Measurements from ENCODE around the gene PPP2R3B. TPM values are rescaled to one million over a fixed set of nuclear protein-coding genes. Genes with fewer than 3 reads are reported as not detected.
A peak's percentile ranks its signal among the peaks of the same experiment; 100 is the strongest.

PPP2R3B gene
- total and polyA plus RNA-seq, 2 donors (not counting 1 experiment from before 2014, with no cell fraction given): 43.3 to 47.6 TPM

DNA sequence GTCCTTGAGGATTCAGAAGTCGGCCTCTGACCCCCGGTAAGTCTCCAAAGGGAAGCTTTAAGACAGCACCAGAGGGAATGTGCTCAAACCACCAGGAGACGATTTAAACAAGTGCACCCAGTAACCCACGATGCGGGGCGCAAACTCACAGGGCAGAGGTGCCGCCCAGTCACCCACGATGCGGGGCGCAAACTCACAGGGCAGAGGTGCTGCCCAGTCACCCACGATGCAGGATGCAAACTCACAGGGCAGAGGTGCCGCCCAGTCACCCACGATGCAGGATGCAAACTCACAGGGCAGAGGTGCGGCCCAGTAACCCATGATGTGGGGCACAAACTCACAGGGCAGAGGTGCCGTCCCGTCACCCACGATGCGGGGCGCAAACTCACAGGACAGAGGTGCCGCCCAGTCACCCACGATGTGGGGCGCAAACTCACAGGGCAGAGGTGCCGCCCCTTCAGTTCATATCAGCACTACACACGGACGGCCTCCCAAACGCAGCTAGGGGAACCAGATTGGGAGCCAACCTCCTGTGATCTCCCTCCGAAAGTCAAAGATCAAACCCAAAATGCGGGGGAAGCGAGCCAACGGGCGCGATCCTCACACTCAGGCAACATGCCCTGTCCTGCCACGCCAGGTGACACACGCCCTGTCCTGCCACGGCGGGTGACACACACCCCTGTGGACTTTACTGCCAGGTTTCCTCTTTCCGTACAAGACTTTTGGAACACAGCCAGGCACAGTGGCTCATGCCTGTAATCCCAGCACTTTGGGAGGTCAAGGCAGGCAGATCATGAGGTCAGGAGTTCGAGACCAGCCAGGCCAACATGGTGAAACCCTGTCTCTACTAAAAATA, 11.3 kb downstream of the PPP2R3B start:
- H3K9ac ChIP-seq (ENCODE audit: low read length): no peak overlapping the region
- ChIA-PET CTCF (no interaction called here), POLR2A (no interaction called here)
- WGBS (ENCODE audit: insufficient coverage): 88% methylated on average over 38 of the region's 38 CpGs
- peak overlapping the region; percentile 68 for H3K4me2 ChIP-seq (replicated peaks; ENCODE audit: low read depth, low read length, poor library complexity, severe bottlenecking)
- H3K27me3 ChIP-seq (replicated peaks in 1 of 4; ENCODE audit: control extremely low read depth in 1 of 4, control insufficient read depth in 3 of 4, insufficient read depth in 4 of 4, low read length in 3 of 4): peaks cover 0 to 33% (median 14%) of the 10 kb centered on the region in 4 experiments
- no peaks in the 10 kb centered on the region for H3K9me3 Mint-ChIP-seq (ENCODE audit: insufficient read depth)
- peak overlapping the region; percentile 66 for H3K4me3 Mint-ChIP-seq
- H3K27ac ChIP-seq (ENCODE audit: low read length in 2 of 2): no peak overlapping the region
- H3K9me3 ChIP-seq (ENCODE audit: control extremely low read depth in 1 of 3, control insufficient read depth in 2 of 3, insufficient read depth in 1 of 3, low read length in 2 of 3): peaks cover 0 to 16% (median 0%) of the 10 kb centered on the region in 3 donors
- intact Hi-C loops (cut with micrococcal nuclease): no loop called here
- H4K20me1 ChIP-seq (ENCODE audit: control insufficient read depth, insufficient read depth, low read length, poor library complexity, severe bottlenecking): peaks cover 43% of the 10 kb centered on the region
- peaks cover 17 to 31% of the 10 kb centered on the region in 2 donors for H3K4me1 ChIP-seq (ENCODE audit: control insufficient read depth in 2 of 2, insufficient read depth in 2 of 2, low read length in 2 of 2)
- ATAC-seq (ENCODE audit: low read depth) (no peak), DNase-seq (no peak)
- no peaks in the 10 kb centered on the region for H3K36me3 ChIP-seq (replicated peaks in 1 of 2; ENCODE audit: control extremely low read depth in 1 of 2, control insufficient read depth in 1 of 2, extremely low read depth in 1 of 2, insufficient read depth in 2 of 2, low read length in 1 of 2)
- no peak for TF ChIP-seq EZH2 (IDR thresholded peaks at IDR 0.05; ENCODE audit: borderline replicate concordance, insufficient read depth, low read depth, low read length, poor library complexity, severe bottlenecking)
- H3K27ac Mint-ChIP-seq: no peak overlapping the region
- peaks cover 30% of the 10 kb centered on the region for H3K4me1 Mint-ChIP-seq
- no peak overlapping the region for H2AFZ ChIP-seq (ENCODE audit: insufficient read depth, low read depth, low read length, poor library complexity, severe bottlenecking)
- H3K4me3 ChIP-seq (ENCODE audit: control extremely low read depth in 1 of 5, extremely low read depth in 1 of 5, insufficient read depth in 1 of 5, low read depth in 2 of 5, low read length in 4 of 5): no peak overlapping the region
- peaks cover 34% of the 10 kb centered on the region for H3K27me3 Mint-ChIP-seq
- peaks cover 28% of the 10 kb centered on the region for H3K79me2 ChIP-seq (ENCODE audit: control insufficient read depth, insufficient read depth, low read length)

- Mint-ChIP-seq H3K4me1 (peaks cover 30% of the 10 kb centered on the region), H3K9me3 (ENCODE audit: insufficient read depth) (no peaks in the 10 kb centered on the region), H3K27me3 (peaks cover 34% of the 10 kb centered on the region), H3K4me3 (peak overlapping the region; percentile 66), H3K27ac (no peak overlapping the region)
- H3K4me1 ChIP-seq (ENCODE audit: control insufficient read depth in 2 of 2, insufficient read depth in 2 of 2, low read length in 2 of 2): peaks cover 17 to 31% of the 10 kb centered on the region in 2 donors
- H3K4me3 ChIP-seq (ENCODE audit: control extremely low read depth in 1 of 5, extremely low read depth in 1 of 5, insufficient read depth in 1 of 5, low read depth in 2 of 5, low read length in 4 of 5): no peak overlapping the region
- CTCF ChIA-PET: no interaction called here
- H4K20me1 ChIP-seq (ENCODE audit: control insufficient read depth, insufficient read depth, low read length, poor library complexity, severe bottlenecking): peaks cover 46% of the 10 kb centered on the region
- H3K27ac ChIP-seq (ENCODE audit: low read length in 2 of 2): no peak overlapping the region
- no peak for TF ChIP-seq CTCF (IDR thresholded peaks at IDR 0.05)
- TF ChIP-seq EZH2 (IDR thresholded peaks at IDR 0.05; ENCODE audit: borderline replicate concordance, insufficient read depth, low read depth, low read length, poor library complexity, severe bottlenecking): no peak
- peaks cover 27% of the 10 kb centered on the region for H3K79me2 ChIP-seq (ENCODE audit: control insufficient read depth, insufficient read depth, low read length)
- intact Hi-C loops (cut with micrococcal nuclease): no loop called here
- POLR2A ChIA-PET: no interaction called here
- H2AFZ ChIP-seq (ENCODE audit: insufficient read depth, low read depth, low read length, poor library complexity, severe bottlenecking): no peak overlapping the region
- DNase-seq: no peak
- H3K9ac ChIP-seq (ENCODE audit: low read length): peak overlapping the region; percentile 32
- peak overlapping the region; percentile 68 for H3K4me2 ChIP-seq (replicated peaks; ENCODE audit: low read depth, low read length, poor library complexity, severe bottlenecking)
- H3K9me3 ChIP-seq (ENCODE audit: control extremely low read depth in 1 of 3, control insufficient read depth in 2 of 3, insufficient read depth in 1 of 3, low read length in 2 of 3): peaks cover 0 to 16% (median 0%) of the 10 kb centered on the region in 3 donors
- WGBS (ENCODE audit: insufficient coverage): 9% methylated on average over 21 of the region's 21 CpGs
- ATAC-seq (ENCODE audit: low read depth): no peak
- peaks cover 0 to 33% (median 14%) of the 10 kb centered on the region in 4 experiments for H3K27me3 ChIP-seq (replicated peaks in 1 of 4; ENCODE audit: control extremely low read depth in 1 of 4, control insufficient read depth in 3 of 4, insufficient read depth in 4 of 4, low read length in 3 of 4)
- no peaks in the 10 kb centered on the region for H3K36me3 ChIP-seq (replicated peaks in 1 of 2; ENCODE audit: control extremely low read depth in 1 of 2, control insufficient read depth in 1 of 2, extremely low read depth in 1 of 2, insufficient read depth in 2 of 2, low read length in 1 of 2)
These were observed 12.1 kb downstream of the PPP2R3B start for GRCh38 chrX:374596-374995.
